SW480 (cell line): ENCODE results near the gene CSNK1G1.
A peak's percentile ranks its signal among the peaks of the same experiment; 100 is the strongest.
"Not testable (repeated sequence)": the region's sequence is repeated elsewhere in the genome, so short reads cannot be mapped to it uniquely, and the experiment has no call there.

Source experiments
- DNase-seq: peaks from one replicate; pipeline ENCODE4 v3.0.0-alpha.2; 2016; ENCODE audit warnings: low spot score

The CSNK1G1 gene

DNA sequence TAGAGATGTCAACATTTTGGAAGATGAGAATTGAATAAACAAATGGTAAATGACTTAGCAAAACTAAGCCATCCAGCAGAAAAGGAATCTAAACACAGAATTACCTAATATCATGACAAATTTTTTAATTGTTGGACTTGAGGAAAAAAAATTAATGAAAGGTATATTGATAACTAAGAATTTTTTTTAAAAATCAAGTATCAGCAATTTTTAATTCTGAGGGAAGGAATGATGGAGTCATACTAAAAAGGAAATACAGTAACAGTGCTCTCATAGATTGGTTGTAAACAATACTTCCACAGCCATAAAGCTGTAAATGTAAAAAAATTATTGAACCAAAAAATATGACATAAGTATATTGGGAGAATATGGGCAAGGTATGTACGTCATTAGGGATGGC is 68.0 kb downstream of the CSNK1G1 start:
- DNase-seq = no peak

DNA sequence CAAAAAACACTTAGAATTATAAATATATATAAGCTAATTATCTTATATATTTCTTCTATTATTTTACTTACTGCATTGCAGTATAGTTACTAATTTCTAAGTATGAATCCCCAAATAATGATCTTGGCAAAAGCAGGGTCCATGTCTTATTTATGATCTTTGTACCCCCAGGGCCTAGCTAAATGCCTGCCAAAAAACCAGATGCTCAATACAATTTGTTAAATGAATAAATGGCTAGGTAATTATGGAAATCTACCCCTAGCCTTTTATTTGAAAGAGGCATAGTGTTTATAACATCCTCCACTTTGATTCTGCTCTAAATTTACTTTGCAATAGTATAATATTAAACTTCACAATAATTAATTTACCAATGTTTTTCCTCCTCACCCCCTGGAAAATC is 69.5 kb downstream of the CSNK1G1 start:
- no peak for DNase-seq

DNA sequence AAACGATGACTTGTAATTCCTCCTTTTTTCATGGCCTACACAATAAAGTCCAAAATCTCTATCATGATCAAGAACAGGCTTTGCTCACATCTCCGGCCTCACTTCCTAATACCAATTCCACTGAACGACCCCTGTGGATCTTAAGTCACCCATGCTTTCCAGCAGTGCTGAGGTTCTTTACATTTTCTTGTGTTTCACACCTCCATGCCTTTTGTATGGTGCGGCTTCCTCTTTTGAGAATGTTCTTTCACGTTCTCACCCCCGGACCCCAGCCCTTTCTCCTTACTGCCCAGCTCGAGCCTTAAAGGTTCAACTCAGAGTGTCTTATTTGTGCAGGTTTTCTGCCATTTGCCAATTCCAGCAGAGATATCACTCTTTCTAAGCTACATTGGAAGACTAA is 70.1 kb downstream of the CSNK1G1 start:
- no peak for DNase-seq

DNA sequence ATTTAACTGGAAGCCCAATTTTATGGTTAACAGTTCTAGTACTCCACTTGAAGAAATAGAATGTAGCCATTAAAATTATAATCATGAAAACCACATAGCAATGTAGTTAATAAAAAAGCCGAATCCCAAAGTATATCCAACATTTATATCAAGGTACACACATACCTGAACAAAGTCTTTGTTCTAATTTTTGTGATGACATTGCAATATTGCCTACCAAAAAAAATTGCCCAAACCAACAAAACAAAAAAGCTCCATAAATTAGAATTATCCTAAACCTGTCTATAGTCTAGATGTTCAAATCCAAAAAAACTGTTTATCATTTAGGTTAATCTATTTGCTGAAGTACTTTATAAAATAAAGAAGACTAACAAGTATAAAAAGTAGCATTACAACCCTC is 70.8 kb downstream of the CSNK1G1 start:
- DNase-seq = no peak

DNA sequence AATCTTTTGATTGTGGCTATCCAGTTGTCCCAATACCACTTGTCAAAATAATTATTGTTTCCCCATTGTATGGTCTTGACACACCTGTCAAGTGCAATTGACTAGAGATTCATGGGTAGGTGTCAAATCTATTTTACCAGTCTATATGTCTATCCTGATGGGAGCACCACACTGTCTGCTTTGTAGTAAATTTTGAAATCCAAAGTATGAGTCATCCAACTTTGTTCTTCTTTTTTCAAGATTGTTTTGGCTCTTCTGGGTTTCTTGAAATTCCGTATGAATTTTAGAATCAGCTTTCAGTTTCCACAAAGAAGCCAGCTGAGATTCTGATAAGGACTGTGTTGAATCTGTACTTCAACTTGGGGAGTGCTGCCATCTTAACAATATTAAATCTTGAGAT is 71.9 kb downstream of the CSNK1G1 start:
- DNase-seq = peak; percentile 16

DNA sequence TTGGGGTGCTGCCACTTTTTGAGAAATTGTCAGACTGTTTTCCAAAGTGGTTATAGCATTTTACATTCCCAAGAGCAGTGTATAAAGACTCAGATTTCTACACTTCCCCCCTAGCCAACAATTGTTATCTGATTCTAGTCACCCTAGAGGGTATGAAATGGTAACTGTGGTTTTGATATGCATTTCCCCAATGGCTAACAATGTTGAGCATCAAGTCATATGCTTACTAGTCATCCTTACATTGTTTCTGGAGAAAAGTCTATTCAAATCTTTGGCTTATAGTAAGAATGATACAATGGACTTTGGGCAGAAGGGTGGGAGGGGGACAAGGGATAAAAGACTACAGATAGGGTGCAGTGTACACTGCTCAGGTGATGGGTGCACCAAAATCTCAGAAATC is 73.3 kb downstream of the CSNK1G1 start:
- DNase-seq = no peak

DNA sequence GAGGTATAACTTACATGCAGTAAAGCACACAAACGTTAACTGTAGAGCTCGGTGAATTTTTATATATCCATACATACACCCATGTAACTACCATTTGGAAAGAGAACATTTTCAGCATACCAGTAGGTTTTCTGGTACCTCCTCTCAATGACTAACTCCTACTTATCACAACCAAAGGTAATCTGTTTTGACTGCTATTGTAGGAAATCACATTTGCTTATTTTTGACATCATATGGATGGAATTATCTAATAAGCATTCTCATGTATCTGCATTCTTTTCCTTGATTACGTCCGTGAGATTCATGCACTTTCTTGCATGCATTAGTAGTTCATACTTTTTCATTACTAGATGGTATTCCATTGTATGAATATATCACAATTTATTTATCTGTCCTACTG is 76.8 kb downstream of the CSNK1G1 start:
- no peak for DNase-seq

DNA sequence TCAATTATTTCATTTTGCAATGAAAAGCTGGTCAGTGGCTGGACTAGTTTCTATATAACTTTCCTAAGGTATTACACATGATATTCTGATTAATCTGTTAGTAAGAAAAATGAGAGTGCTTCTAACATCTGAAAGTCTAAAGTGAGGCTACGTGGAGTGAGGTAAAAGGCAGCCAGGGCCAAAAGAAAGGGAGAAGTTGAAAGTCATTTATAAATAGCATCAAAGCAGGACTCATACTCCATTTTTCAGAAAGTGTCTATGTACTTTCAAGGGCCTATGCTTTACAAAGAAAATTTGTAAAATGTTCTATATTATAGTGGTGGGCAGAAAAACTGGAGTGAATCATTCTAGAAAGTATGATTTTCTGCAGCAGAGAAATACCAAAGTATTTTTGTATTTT is 80.0 kb downstream of the CSNK1G1 start:
- DNase-seq = no peak

DNA sequence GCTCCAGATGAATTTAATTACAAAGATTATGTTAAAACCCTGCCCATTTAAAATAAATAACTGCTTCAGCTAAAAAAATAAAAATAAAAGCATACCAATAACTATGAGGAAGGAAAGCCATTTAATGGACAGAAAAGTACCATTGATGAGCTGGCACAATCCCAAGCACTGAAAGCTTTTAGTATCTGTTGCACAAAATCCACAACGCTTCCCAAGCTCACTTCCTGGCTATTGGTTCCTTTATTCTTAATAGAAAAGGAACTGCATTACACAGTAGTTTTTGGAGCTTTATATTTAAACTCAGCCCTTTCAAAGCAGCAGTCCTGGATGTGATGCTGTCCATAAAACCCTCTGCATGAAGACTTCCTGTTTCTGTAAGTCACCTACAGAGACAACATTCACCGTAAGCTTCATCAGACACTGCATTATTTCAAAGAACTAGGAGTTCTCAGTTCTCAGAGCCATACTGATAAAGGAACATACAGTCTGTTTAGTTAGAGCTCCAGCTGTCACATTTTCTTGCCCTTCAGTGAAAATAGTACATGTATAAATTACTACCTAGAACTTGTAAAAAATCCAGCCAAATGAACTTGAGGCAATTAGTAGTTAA is 81.5 kb downstream of the CSNK1G1 start:
- no peak for DNase-seq

DNA sequence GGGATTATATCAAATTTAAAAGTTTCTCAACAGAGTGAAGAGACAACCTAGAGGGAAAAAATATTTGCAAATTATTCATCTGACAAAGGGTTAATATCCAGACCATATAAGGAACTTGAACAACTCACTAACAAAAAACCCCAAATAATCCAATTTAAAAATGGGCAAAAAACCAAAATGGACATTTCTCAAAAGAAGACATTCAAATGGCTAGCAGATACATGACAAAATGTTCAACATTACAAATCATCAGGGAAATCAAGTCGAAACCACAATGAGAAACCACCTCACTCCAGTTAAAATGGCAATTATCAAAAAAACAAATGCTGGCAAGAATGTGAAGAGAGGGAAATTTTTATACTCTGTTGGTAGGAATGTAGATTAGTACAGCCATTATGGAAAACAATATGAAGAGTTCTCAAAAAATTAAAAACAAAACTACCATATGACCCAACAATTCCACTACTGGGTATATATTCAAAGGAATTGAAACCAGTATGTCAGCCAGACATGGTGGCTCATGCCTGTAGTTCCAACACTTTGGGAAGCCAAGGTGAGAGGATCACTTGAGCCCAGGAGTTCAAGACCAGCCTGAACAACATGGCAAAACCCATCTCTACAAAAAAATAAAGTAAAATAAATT is 88.5 kb downstream of the CSNK1G1 start:
- no peak for DNase-seq

DNA sequence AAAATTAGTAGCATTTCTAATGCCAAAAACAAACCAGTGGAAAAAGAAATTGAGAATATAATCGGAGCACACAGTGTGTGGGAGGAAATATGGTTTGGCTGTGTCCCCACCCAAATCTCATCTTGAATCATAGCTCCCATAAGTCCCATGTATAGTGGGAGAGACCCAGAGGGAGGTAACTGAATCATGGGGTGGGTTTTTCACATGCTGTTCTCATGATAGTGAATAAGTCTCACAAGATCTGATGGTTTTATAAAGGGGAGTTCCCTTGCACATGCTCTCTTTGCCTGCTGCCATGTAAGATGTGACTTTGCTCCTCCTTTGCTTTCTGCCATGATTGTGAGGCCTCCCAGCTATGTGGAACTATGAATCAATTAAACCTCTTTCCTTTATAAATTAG is 90.8 kb downstream of the CSNK1G1 start:
- DNase-seq = not testable (repeated sequence)

DNA sequence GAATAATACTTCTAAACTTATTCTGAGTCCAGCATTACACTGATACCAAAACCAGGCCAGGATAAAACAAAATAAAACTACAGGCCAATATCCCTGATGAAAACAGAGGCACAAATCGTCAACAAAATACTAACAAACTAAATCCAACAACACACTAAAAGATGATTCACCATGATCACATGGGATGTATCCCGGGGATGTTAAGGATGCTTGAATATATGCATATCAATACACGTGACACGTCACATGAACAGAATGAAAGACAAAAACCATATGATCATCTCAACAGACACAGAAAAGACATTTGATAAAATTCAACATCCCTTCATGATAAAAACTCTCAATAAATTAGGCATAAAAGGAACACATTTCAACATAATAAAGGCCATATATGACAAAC is 91.5 kb downstream of the CSNK1G1 start:
- DNase-seq = no peak

DNA sequence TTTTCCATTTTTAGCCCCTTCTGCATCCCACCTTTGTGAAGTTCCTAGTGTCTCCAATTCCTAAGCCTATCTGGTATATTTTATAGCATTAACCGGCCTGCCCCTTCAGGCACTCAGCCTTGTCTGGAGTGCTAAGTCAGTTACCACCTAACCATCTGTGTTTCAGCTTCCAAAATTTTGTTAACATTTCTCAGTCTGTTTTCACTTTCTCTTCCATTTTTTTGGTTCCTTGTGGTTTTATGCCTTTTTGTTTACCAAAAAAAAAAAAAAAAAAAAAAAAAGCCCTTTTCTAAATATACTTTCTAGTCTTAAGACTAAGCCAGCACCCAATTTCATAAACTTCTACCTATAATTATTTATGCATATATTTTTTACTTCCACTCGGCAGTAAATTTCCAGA is 92.4 kb downstream of the CSNK1G1 start:
- no peak for DNase-seq

DNA sequence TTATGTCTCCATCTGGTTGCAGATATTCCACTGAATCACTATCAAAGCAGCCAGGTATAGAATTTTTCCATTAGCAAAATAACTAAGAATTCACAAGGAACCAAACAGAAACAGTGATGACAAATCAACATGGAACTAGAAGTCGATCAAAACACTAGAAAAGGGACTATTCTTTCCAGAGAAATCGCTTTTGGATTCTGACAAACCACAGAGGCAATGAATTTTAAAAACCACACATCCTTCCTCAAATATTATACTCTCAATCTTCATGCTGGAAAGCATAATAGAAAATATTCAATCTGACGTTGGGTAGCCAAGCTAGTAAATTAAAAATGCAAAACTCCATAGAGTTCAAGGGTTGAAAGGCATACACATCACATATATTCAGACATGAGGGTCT is 99.9 kb downstream of the CSNK1G1 start:
- no peak for DNase-seq

DNA sequence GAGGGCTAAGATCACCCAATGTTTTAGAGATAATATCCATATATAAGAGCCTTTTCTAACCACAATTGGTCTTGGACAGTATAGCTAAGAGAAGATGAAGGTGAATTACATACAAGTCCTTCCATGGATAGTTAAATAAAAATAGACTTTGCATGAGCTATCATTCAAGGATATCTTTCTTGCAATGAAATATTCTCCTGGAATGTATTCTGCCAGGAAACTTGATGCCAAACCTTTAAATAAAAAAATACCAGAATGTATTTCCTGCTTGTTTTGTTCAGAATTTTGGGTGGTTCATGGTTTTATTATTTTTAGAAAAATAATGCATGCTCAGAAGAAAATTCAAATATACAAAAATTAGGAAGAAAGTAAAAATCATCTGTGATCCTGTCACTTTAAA is 104.3 kb downstream of the CSNK1G1 start:
- no peak for DNase-seq

DNA sequence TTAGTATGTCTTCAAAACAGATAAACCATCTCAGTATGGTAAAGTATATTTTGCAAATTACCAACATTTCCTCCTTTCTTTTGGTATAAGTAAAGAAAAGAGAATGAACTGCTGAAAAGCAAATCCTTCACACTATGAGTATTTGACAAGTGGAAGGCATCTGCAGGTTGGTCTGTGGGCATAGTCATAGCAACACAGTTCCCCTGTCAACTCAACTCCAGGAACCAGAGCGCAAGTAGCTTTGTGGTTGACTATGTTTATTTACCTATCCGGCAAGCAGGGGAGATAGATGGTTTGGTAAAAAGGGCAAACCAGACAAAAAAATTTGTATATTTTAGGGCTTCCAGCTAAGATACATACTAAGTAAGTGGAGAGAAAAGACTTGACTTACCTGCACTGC is 104.9 kb downstream of the CSNK1G1 start:
- no peak for DNase-seq

DNA sequence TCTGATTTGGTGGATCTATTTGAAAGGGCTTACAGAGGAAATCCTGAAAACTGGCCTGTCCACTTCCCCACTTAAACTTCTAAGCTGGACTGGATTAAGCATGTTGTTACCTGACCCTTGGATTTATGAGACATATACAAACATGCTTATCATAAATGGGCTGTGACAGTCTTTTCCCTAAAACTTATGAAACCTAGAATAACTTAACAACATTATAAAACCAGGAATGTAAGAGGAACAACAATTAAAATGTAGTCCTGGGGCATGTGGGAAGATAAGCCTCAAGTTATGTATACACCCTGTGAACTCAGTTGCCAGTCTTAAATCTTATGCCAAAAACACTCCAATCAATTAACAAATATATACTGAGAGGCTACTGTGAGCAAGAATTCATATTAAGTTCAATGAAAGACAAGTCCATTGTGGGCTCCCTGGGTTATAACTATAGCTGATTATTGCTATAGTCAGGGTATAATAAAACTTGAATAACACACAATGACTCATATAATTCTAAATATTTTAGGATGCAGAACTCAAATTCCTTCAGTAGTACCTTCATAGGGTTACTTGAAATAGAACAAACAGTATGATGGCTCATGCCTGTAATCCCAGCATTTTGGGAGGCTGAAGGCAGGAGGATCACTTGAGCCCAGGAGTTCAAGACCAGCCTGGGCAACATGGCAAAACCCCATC is 105.9 kb downstream of the CSNK1G1 start:
- DNase-seq = no peak

DNA sequence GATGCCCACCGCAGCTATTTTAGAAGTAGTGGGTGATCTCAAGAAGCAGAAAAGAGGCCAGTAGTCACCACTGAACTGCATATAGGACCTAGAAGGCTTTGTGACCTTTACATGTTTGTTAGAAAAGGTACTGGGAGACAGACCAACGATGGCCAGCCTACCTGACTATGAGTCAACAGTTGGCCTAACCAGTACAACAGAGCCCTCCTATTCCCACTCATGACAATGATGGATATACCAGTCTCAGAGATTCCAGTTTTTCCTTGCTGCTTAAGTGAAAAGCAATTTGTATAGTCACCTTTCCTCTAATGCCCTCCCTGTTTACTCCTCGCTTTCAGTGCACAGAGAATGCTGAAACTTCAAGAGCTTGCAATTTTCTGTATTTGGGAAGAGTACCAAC is 106.6 kb downstream of the CSNK1G1 start:
- no peak for DNase-seq

DNA sequence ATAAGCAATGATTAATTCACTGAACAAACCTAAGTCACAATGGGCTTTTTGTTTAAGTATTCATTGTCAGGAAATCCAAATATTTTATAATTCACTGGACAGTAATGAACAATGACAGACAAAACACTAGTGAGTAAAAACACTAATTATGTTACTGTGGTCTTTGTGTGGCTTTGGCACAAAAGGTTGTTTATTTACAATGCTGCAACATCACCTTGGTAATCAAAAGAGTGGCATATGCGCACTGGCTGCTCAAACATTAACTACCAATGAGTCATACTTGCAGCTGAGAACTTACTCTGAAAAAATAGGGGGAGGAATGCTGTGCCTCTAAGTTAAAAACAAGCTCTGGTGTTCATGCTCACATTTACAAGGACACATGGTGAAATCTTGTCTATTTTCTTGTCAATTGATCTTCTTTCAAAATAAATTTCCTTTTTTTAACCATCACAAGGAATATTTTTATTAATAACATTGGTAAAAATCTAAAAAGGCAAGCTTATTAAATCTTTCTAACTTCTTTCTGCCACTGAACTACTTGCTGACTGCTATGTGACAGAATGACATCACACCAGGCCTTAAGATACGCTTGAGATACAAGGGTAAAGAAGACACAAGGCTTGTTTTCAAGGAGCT is 107.9 kb downstream of the CSNK1G1 start:
- peak; percentile 96 for DNase-seq

DNA sequence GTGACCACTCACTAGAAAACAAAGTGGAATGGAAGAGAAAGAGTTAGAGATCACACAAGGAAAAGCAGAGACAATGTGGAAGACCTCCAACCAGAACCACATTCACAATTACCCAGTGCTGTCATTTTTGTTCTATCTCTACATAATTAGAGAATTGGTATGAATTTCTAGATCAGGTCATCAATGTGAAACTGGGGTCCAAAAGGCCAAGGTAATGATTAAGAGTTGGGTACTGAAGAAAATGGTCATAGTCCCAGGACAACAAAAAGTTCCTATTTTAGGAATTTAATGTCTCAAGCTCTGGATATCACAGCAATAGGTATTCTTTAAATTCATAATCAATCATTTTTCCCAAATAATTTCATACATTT is 108.5 kb downstream of the CSNK1G1 start:
- DNase-seq = no peak

DNA sequence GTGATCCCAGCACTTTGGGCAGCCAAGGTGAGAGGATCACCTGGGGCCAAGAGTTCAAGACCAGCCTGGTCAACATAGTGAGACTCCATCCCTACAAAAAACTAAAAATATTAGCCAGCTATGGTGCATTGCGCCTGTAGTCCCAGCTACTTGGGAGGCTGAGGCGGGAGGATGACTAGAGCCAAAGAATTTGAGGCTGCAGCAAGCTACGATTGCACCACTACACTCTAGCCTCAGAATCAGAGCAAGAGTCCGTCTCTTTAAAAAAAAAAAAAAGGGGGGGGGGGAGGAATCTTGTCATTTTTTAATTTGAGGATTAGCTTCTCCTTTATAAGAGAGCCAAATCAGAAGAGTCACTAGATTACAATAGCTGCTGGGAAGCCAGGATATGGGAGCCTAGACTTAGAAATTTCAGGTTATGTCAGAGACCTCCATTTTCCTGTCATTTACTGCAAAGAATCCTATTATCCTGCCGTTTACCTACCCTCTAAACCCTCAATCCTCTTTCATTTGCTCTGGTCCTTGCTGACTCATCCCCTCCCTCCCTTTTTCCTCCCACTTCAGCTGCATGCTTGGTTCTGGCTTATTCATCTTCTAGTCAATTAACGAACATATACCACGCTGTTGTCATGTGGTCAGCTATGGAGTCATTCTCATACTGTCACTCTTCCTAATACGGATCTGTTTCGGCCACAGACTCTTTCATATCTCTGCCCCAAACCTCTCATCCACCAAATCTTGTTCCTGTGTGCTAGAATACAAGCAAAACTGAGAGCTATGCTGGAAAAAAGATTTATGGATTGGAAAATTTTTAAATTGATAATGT is 109.4 kb downstream of the CSNK1G1 start:
- peak; percentile 92 for DNase-seq

DNA sequence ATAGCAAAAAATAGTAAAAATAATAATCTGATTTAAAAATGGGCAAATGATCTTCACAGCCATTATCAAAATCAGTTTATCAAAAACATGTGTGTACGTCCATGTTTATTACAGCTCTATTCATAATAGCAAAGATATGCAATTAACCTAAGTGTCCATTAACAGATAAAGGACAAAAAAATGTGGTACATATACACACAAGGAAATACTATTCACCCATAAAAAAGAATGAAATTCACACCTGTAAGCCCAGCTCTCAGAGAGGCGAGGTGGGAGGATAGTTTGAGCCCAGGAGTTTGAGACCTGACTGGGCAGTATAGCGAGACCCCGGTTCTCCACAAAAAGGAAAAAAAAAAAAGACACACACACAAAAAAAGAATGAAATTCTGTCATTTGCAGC is 110.6 kb downstream of the CSNK1G1 start:
- DNase-seq = no peak
